ENCODE measurements around the gene TARBP2.

The TARBP2 gene

DNA sequence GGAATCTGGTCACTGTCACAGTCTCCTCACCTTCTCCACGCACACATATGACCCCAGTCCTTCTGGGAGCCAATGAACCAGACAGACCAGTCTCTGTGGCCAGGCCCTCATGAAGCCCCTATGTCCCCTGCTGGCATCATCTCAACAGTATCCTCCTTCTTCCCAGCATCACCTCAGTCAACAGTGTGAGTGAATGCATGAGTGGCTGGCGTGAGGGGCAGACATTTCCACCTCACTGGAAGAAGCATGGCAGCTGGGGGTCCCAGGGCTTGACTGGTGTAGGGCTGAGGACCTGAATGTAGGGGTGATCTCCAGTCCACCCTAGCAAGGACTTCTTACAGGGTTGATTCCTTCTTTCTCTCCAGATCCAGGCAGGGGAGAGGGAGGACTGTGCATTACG lies 3.6 kb upstream of the TARBP2 start:
- DNase-seq = no peak

DNA sequence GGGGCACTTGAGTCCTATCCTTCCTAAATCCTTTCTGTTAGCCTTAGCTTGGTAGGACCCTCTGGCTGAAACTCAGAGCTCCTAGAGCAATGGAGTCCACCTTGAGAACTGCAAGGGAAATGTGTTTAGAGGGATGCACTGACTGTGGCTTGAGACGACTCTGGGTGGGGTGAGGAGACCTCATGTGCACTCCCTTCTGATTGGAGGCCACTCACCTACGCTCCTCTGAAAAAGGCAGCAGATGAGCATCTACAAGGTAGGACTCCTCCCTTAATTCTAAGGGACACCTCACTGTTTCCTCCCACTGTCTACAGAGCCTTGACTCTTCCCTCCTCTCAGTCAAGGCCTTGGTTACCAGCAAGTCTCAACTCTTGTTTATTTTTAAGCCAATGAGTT lies 2.9 kb upstream of the TARBP2 start:
- no peak for DNase-seq

DNA sequence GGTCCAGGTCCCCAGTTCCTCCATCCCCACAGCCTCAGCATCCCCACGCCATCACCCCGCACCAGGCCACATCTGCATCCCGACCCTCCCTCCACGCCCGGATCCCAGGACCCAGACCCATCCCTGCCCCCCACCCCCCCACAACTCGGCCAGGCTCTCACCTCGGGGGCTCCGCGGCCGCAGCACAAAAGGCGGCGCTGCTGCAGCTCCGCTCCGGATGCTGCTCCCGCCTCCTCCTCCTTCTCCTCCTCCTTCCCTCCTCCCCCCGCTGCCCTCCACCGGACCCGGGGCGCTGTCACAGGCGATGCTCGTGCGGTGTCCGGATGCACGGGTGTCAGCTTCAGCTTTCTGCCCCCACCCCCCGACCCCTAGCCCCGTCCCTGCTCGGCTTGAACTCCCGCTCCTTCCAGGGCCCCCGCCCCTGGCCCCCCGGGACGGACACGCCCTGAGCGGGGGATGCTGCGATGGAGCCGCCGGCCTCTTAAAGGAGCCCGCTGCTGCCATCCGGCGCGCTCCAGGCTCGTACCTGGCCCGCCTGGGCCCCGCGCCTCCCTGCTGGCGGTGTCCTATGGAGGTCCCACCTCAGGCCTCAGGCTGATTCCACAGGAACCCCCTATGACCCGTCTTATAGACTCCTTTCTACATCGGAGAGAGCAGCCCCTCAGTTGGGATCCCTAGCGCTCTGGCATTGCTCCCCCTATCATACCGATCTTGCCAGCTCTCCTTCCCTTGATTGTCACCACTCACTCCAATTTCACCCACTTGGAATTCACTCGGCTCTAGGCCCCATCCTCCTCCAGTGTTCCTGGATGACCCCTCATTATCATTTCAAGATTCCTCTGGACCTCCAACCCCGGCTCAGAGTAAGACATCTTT lies 1.6 kb upstream of the TARBP2 start, which contains the start of gene MAP3K12:
Gene MAP3K12, minus strand, starts transcription at position 193 of the 876 bp plus-strand sequence. CDS start 12,067 bp downstream, outside the sequence.
- peak; percentile 39 to 63 for DNase-seq

DNA sequence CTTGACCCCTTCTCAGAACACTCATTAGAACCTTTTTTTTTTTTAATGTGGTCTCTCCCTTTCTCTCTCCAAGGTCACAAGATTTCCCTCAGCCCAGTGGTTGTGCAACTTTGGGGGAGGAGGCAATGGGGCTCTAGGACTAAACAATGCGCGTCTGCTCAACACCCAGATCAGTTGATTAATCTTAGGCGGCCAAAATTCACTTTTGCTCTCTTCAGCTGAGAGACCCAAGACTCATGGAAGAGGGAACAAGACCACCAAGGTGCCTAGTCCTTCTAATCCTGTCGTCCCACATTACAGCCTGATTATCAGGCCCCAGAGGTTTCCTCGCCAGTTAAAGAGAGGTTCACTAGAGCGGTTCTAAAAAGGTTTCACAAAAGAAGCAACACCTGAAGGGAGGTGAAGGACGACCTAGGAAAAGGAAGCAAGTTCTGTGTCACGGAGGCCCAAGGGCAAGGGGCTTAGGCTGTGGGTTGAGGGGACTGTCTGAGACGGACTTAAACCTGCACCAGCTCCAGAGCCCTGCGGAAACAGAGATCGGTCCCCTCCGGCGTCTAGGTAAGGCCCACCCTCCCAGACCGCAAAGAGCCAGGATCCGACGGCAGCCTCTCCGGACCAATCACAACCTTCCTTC lies 824 bp upstream of the TARBP2 start:
- peak in 1 of 2 experiments; percentile 12 for DNase-seq

DNA sequence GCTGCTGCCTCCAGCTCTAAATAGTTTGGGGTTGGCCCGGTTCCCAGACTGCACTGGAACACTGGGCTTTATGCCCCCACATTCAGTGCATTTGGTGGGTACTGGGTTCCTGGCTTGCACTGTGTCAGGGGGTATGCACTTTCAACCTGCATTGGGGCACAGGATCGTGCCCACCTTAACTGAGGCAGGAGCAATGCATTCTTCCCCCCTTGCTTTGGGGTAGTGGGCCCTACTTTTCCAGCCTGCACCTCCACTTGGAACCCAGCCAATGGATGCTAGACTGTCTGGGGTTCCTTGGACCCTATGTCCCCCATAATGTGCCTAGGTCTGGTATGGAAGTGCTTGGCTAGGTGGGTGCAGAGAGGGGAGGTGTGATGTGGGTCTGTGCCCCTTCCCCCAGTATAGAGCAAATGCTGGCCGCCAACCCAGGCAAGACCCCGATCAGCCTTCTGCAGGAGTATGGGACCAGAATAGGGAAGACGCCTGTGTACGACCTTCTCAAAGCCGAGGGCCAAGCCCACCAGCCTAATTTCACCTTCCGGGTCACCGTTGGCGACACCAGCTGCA lies 615 bp downstream of the TARBP2 start:
- DNase-seq = no peak

DNA sequence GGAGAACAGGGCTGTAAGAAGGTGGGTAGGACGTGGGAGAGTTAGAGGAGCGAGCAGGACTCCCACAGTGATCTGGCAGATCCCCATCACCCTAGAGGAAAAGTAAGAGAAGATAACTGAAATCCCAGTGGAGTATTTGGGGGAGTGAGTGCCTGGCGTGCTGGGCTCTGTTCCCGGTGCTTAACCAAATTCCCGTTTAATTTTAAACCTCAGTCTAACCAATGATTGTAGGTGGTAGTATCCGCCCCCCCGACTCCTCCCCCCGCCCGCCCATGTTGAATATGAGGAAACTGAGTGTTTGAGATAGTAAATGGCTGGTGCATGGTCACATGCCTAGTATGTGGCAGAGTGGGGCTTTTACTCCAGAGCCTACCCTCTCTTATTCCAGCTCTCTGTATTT lies 1.2 kb downstream of the TARBP2 start:
- no peak for DNase-seq

DNA sequence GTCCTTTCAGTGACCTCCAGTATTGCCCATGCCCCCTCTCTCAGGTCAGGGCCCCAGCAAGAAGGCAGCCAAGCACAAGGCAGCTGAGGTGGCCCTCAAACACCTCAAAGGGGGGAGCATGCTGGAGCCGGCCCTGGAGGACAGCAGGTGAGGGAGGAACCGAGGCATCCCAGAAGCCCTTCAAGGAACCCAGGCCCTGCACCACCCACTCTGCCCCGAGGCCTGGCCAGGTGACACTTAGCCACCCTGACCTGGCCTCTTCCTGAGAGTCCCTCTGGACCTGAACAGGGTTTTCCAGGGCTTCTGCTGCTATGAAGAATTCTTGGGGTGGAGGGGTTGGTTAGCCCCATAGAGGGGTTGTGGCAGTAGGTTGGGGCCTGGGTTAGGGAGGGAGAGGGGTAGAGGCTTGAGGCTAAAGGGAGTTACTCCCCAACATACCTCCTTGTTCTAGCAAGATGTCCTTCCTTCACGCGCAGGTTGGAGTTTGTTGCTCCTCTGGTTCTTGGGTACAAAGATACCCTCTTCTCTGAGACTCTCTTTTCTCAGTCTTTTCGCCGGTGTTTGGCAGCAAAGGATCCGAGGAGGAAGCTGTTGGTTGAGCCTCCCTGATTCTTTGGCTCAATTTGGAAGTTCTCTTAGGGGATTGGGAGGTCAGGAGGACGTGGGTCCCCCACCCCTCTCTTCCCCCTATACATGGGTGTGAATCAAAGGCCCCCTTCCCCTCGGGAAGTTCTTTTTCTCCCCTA lies 2.1 kb downstream of the TARBP2 start:
- DNase-seq = no peak

DNA sequence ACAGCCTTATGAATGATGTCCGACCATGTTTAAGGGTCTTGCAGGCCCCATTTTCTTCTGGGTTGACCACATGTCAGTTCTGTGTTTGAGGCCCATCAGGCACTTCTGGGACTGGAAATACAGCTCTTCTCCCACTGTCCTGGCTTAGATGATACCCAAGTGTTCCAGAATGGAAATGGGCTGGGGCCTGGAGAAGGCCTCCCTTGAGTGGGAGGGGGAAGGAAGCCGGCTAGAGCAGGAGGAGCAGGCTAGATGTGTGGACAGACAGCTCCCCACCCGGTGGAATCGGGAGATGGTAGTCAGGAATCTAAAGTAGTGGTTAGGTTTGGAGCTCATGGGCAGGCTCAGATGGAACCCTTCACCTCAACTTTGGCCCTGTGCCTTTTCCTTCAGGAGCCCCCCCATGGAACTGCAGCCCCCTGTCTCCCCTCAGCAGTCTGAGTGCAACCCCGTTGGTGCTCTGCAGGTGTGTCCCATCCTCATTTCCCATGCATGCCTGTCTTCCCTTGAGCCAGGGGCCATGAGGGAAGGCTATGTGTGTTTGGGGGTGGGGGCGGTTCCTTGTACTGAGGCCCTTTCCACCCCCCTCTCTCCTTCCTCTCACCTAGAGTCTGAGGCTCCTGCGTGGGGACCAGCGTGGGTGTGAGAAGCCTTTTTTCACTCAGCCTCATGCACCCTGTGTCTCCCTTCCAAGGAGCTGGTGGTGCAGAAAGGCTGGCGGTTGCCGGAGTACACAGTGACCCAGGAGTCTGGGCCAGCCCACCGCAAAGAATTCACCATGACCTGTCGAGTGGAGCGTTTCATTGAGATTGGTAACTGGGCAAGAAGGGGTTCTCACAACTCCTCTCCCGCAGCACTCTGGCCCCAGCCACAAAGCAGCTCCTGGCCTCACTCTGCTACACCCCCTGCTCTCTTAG lies 3.2 kb downstream of the TARBP2 start:
- DNase-seq = no peak

DNA sequence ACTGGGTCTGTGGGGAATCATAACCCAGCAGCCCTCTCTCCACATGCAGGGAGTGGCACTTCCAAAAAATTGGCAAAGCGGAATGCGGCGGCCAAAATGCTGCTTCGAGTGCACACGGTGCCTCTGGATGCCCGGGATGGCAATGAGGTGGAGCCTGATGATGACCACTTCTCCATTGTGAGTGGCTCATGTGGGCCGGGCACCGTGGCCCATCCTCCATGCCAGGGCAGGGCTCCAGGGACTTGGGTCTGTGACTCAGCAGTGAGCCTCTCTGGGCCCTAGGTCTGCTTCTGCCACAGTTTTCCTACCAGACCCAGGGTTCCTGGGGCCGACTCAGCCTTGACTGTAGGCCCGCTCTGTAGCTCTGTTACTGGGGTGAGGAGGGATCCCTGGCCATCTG lies 4.0 kb downstream of the TARBP2 start:
- DNase-seq = no peak

DNA sequence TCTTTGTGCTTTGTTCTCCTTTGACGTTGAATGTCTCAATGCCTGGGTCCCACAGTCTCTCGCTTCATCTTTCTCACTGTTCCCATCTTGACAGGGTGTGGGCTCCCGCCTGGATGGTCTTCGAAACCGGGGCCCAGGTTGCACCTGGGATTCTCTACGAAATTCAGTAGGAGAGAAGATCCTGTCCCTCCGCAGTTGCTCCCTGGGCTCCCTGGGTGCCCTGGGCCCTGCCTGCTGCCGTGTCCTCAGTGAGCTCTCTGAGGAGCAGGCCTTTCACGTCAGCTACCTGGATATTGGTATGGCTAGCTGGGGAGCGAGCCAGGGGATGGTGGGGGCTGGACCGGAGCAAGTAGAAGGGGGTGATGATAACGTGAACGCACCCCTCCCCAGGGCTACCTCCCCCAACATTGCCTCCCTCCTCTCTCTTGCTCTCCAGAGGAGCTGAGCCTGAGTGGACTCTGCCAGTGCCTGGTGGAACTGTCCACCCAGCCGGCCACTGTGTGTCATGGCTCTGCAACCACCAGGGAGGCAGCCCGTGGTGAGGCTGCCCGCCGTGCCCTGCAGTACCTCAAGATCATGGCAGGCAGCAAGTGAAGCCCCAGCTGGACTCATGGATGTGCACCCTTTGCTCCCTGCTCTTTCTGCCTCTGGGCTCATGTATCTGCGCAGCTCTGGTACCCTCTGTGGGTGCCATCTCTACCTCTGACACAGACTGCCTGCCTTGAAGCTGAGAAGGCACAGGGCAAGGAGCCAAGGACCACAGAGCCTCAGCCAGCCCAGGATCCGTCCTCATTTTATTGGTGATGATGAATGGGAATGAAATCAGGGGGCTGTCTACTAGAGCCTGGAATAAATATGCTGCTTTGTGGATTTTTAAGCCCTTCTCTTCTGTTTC lies 4.7 kb downstream of the TARBP2 start:
- DNase-seq = no peak

DNA sequence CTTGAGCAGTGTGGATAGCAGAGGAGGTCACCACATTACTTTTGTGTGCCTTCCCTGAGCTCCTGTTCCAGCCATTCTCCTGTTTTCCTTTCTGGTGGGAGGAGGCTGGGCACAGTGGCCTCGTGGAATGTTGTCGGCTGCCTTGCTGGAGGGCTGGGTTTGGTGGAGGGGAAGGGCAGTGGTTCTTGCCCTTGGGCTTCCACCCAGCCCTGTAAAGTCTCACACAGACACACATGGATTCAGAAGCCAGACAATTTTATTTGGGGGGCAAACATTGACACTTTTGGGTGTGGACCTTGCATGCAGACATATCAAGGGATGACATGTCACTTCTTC lies 5.3 kb downstream of the TARBP2 start:
- no peak for DNase-seq

DNA sequence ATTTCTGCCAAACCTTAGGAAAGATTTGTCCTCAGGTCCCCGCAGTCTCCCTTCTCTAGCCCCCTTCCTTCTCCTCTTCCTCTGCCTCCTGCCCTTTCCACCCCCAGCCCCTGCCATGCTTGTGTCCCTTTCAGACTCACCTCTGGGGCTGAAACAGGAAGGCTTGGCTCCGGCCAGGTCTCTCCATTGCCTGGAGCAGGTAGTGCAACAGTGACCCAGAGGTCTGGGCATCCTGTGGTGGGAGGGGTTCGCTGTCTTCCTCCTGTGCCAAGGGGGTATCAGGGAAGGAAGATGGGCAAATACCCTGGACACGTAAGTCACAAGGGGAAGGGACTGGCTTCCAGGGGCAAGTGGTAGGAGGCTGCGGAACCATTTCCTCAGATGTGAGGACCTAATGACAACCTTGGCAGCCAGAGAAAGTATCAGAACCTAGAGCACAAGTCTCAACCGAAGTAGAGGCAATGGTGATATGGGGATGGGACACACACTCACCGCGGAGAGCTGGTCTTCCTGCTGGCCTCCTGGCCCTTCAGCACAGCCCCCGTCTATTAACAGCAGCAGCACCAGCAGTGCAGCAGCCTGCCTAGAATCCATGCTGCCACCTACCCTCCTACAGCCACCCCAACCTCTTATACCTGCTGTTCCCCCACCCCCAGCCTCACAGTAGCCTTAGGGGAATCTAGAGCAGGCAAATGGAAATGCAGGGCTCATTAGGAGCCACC lies 6.0 kb downstream of the TARBP2 start, which contains the start of gene NPFF:
Gene NPFF, minus strand, starts transcription at position 604 of the 722 bp plus-strand sequence. Its CDS starts 10 bp downstream, at position 594.
- no peak for DNase-seq

DNA sequence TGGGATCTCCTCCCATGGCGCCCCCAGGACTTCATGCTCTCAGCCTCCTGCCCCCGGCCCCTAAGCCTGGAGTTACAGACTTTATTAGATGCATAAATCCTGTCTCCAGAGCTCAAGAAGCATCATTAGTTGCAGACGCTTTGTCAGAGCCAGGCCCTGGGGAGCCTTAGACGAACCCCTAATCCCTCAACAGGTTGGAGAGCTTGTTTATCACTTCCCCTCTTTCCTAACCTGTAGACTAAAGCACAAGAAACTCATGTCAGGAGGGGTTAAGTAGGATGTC lies 6.5 kb downstream of the TARBP2 start:
- no peak for DNase-seq

DNA sequence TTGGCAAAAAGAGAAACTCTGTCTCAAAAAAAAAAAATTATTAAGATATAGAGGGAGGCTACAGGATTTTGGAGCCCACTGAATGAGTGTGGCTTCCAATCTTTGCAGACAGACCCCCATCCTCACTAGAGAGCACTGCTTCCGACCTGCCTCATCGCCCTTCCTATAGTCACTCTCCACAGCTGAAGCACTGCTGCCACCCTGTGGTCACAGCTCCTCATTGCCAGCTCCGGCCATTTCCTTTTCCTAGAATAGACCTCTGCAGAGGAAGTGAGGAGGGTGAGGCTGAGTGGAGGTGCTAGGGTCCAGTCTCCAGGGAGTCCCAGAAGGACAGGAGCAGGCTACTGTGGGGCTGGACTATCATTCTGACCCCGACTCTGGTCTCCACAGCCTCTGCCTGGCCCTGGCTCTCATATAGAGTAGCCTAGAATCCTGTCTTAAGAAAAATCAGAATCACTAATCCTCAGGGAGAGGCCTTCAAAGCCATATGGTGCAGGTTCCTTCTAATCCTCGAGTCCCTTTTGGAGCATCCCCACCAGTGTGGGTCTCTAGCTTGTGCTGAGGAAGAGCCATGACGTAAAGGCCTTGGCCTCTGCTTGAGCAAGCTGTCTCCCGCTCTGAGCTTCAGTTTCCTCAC lies 7.6 kb downstream of the TARBP2 start:
- peak; percentile 71 to 75 for DNase-seq

DNA sequence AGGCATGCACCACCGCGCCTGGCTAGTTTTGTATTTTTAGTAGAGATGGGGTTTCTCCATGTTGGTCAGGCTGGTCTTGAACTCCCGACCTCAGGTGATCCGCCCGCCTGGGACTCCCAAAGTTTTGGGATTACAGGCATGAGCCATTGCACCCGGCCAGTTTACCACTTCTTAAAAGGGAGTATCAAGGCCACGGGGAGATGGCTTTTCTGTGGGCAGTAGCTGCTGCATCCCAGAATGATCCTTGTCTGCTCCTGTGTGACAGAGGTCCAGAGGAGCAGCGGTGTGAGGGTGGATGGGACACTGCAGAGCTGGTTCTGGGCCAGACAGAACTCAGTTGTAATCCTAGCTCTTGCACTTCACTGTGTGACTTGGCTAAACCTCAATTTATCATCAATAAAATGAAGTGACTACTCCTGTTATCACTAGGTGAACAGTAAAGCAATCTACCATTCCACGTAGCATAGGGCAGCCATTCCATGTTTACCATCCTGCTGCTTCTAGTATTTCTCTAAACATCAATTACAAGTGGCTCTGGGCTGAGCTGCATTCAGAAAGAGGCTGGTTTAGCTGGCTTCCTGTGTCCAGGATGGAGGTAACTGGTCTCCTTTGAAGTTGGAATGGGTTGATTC lies 9.2 kb downstream of the TARBP2 start:
- DNase-seq = no peak

DNA sequence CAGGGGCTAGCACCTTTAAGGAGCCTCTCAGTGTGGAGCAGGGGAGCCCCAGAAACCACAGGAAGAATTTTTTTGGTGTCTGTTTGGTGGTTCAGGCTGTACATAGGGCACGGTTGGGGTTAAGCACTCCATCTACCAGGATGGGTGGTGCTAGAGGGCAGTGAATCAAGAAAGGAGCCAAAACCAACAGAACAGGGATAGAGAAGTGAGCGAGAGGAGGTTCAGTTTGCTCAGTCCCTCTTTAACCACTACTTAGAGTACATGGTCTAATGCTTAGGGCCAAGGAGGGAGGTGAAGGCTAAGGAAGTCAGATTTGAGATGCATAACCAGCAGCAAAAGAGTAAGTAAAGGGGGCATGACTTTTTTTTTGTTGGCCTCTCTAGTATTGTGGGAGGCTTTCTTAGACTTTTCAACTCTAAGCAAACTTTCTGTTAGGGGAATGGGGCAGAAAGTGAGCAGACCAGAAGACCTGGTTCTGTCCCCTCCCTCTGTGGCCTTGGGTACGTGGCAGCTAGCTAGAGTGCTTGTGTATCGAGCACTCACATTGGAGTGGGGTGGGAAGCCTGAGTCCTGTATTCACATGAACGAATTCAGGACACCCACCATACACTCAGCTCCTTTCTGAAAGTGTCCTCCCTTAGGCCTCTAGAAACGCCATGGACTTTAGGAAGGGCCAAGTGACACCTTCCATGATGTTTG lies 12.8 kb downstream of the TARBP2 start:
- DNase-seq = no peak

DNA sequence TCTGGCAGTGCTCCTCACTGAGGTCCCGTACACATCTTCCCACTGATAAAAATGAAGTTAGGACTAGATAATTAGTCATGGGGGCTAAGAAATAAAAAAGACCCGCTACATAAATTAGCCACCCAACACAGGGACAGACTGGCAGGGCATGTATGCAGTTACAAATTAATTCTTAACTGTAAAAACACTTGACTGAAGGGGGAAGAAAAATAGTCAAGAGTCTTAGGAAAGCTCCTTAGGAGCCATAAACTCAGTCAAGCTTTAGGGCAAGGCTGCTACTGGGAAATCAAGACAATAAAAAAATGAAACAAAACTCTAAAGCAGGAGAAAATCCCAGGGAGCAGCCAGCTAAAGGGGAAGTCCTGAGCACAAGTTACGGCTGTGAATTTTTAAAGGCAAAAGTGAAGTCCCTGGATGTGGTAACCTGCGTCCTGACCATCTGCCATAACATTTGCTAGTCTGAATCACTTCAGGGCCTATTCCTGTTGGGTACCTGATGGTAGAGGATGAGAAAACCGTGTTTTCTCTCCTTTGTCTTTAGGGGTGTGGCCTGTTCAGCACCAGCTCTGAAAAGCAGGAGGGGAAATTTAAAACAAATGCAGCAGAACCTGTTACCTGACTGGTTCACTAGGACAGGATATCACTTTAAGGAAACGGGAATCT lies 13.7 kb downstream of the TARBP2 start:
- no peak for DNase-seq

DNA sequence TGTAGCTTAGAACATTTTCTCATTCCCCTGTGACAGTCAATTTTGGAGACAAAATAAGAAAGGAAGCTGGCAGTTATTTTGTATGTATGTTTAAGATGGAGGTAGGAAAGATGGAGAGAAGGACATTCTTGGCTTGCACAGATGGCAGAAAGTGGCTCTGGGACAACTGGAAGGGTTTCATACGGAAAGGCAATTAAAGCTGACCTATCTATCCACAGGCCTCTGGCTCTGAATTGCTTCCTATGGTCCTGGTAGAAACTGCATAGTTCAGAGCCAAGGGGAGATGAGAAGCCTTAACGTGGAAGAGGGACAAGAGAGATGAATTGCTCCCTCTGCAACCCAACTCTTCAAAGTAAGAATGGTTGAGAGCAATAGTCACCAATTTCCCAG lies 14.2 kb downstream of the TARBP2 start:
- DNase-seq = no peak
